Transverse colon (tissue), 3 donors: Measurements from ENCODE around the gene GCNT2.

ENCODE experiments used
- CTCF ChIP-seq, 5 experiments: fragments of 200-600 bp in 3 of 5; fragments of 450-650 bp in 2 of 5; sonication (generic) in 3 of 5; IDR thresholded peaks; 1 replicate in 2 of 5; 2 replicates in 3 of 5; pipeline ENCODE4 v1.5.1; 2016 to 2017; ENCODE audit warnings: antibody characterized with exemption in 5 of 5, inconsistent platforms in 3 of 5, mild to moderate bottlenecking in 2 of 5, moderate library complexity in 1 of 5
- EP300 ChIP-seq: sonication (generic); formaldehyde crosslinking; IDR thresholded peaks from one replicate; pipeline ENCODE4 v1.6.1; 2017; ENCODE audit warnings: antibody characterized with exemption, low read depth
- POLR2A ChIP-seq: fragments of 450-650 bp; IDR thresholded peaks from one replicate; pipeline ENCODE4 v1.6.1; 2016; ENCODE audit warnings: antibody characterized with exemption, mild to moderate bottlenecking, moderate library complexity

- TF ChIP-seq CTCF (IDR thresholded peaks at IDR 0.05) (no peak), POLR2A (no peak), EP300 (no peak)
Measured at GRCh38 chr6:10621847-10622246, 100.7 kb downstream of the GCNT2 start.
